H1 (cell line): ENCODE measurements around the gene TMEM52B. TPM values are rescaled to one million over a fixed set of nuclear protein-coding genes. Genes with fewer than 3 reads are reported as not detected.

Experiments
- BACH1 ChIP-seq: IDR thresholded peaks from 2 replicates; pipeline ENCODE4 v1.6.1; 2012; ENCODE audit warnings: low read length, improper control_type of control experiment
- CBX5 ChIP-seq: fragments of 300-800, 300-1000 bp; sonication (generic); IDR thresholded peaks from 2 replicates; pipeline ENCODE4 v1.7.1; 2016; ENCODE audit warnings: antibody characterized with exemption, low read length, low read depth
- SP2 ChIP-seq: IDR thresholded peaks from 2 replicates; pipeline ENCODE4 v1.6.1; 2012; ENCODE audit warnings: mild to moderate bottlenecking, low read length, inconsistent platforms
- TEAD4 ChIP-seq: IDR thresholded peaks from 2 replicates; pipeline ENCODE4 v1.6.1; 2012; ENCODE audit warnings: low read depth, low read length, inconsistent platforms, mixed read lengths
- ZNF274 ChIP-seq: IDR thresholded peaks from 2 replicates; pipeline ENCODE4 v1.7.0; 2012; ENCODE audit warnings: low read length, borderline replicate concordance; ENCODE audit errors: extremely low read depth
- polyA plus RNA-seq, 7 experiments: library from polyadenylated mRNA; depleted of rRNA in 3 of 7; stranded (reverse) in 5 of 7; unstranded in 2 of 7; fragments of >200 nt in 5 of 7; fragments of 200-250 nt in 2 of 7; gene quantifications; 1 replicate in 5 of 7; 2 replicates in 1 of 7; 4 replicates in 1 of 7; pipeline versions ENCODE4 v1.2.1 to v1.2.3, GENCODE V29; 2011 to 2013; ENCODE audit warnings: missing spikeins in 2 of 7, mixed read lengths in 2 of 7
- total RNA-seq: library from RNA; stranded (reverse); fragmentation: NEBNext Ultra II Directional; extraction: Animal tissue kit (Norgen Biotek cat#: 25700); gene quantifications from 2 replicates; pipeline ENCODE4 v1.2.1, GENCODE V29; 2021
- TF ChIP-seq, protein P1 (sequence below), 3 experiments: IDR thresholded peaks; 1 replicate in 2 of 3; 2 replicates in 1 of 3; pipeline versions ENCODE4 v1.5.1 to v1.6.1; 2011; ENCODE audit warnings: low read length in 3 of 3, mild to moderate bottlenecking in 3 of 3, inconsistent platforms in 2 of 3, low read depth in 1 of 3, moderate library complexity in 1 of 3; ENCODE audit not compliant: insufficient read depth in 1 of 3; ENCODE audit errors: control extremely low read depth in 1 of 3

Gene TMEM52B
- total and polyA plus RNA-seq, 2 of the 8 experiments (the other 6 are each of a cell fraction or from before 2014, with no cell fraction given) = not detected

DNA sequence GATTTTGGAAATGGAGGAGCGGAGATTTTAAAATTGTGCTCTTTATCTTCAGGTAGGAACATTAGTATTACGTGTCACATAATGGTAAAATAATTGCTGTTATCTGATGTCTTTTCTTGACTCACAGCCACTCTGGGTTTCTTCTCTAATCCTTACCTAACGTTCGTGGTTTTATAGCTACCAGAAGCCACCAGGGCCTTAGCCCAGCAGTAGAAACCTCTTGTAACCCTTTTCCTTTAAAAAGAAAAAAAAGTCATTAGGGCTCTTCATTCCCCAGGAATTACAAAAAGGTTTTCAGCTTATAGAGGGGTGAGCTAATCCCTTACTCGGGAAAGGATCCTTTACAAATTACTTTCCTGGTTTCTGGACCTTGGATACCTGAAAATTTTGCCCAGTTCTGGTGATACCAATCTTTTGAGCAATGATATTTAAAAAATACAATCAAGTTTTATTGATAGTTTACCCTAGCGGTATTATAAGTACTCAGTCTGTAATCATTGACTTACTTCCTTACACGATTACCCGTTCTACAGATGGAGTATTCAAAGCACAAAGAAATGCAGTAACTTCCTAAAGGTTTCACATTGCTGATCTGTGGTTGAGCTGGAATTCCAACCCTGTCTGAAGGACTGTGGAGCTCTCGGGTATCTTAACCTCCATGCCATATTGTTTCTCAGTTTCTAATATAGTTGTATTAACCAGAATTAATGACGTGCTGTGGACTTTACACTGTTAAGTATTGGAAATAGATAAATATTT lies 35.5 kb downstream of the TMEM52B start (continued):
- TF ChIP-seq, protein P1, sequence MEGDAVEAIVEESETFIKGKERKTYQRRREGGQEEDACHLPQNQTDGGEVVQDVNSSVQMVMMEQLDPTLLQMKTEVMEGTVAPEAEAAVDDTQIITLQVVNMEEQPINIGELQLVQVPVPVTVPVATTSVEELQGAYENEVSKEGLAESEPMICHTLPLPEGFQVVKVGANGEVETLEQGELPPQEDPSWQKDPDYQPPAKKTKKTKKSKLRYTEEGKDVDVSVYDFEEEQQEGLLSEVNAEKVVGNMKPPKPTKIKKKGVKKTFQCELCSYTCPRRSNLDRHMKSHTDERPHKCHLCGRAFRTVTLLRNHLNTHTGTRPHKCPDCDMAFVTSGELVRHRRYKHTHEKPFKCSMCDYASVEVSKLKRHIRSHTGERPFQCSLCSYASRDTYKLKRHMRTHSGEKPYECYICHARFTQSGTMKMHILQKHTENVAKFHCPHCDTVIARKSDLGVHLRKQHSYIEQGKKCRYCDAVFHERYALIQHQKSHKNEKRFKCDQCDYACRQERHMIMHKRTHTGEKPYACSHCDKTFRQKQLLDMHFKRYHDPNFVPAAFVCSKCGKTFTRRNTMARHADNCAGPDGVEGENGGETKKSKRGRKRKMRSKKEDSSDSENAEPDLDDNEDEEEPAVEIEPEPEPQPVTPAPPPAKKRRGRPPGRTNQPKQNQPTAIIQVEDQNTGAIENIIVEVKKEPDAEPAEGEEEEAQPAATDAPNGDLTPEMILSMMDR (IDR thresholded peaks at IDR 0.05; ENCODE audit: control extremely low read depth in 1 of 3, insufficient read depth in 1 of 3, low read depth in 1 of 3, low read length in 3 of 3) = no peak
- TF ChIP-seq SP2 (no peak), ZNF274 (no peak), TEAD4 (no peak), CBX5 (no peak), BACH1 (no peak)
